GM19328 (cell line): ENCODE data around the gene TMEM167A.

Experiments
- ATAC-seq: cut with Tn5 transposase; IDR thresholded peaks from one replicate; pipeline ENCODE4 v1.9.1; 2021; ENCODE audit warnings: mild to moderate bottlenecking, moderate library complexity; ENCODE audit not compliant: unreplicated experiment

The TMEM167A gene, protein sequence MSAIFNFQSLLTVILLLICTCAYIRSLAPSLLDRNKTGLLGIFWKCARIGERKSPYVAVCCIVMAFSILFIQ

DNA sequence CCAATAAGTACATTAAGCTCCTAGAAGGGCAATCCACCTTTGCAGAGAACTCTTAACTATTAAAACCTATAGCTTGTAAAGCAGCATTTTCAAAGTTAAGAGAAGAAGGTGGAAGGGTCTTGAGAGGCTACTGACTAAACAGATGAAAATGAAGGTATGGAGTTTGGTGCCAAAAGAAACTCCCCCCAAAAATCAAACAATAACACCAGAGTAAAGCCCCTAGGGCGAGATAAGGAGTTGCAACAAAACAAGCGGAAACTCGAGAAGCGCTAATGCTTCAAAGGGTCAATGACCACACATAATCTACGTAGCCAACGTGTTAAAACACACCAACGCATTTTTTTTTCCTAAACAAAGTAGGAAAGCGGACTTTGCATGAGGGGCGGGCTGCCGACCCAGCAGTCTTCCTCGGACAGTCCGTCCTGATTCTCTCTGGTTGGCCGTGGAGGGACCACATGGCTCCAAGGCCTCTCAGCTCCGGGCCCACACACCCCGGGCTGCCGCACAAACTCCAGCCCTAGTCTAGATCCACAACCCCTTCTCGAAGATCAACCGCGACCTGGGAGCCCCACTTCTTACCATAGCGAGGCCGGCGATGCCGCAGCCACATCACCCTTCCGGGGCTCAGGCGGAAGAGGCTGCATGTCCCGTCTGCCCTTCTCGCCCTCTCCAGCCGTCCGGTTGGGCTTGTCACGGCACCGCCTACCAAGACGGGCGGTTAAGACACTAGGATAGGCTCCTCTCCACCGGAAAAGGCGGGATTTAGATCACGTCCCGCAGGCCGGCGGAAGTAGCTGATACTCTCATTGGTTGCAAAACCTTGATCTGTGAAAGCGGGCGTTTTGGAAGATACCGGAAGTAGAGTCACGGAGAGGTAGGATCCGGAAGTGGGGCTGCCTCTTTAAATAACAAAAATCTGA is at the start of gene TMEM167A, which contains the start of gene XRCC4:
Gene TMEM167A (minus strand): TSS at position 653 of the 920 bp plus-strand sequence. CDS start 71 bp downstream, at position 582.
Gene XRCC4 (plus strand): TSS at position 806 of the 920 bp plus-strand sequence. CDS start 27,373 bp downstream, outside the sequence.
- ATAC-seq, result peak; percentile 99

DNA sequence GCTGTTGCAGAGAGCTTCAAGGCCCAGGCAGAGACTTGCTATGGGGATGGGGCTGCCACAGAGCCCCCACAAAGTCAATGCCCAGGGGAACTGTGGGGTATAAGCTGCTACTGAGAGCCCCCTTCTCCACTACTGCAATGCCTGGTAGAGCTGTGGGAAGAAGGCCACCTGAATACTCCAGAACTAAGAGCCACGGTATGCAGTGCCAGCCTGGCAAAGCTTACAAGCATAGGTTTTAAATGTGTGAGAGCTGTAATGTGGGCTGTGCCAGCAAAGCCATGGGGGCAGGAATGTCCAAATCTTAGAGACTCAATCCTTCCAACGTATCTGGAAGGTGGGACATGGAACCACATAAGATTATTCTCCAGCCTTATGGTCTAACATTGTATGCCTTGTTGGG is 49.3 kb upstream of the TMEM167A start:
- no peak for ATAC-seq

DNA sequence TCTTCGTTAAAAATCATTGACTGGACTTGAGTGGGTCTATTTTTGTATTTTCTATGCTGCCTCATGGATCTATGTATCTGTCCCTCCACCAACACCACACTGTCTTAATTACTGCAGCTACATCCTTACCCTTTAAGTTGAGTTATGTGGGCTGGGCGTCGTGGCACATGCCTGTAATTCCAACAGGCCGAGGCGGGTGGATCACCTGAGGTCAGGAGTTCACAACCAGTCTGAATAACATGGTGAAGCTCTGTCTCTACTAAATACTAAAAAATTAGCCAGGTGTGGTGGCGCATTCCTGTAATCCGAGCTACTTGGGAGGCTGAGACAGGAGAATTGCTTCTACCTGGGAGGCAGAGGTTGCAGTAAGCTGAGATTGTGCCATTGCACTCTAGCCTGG is 48.4 kb upstream of the TMEM167A start:
- no peak for ATAC-seq

DNA sequence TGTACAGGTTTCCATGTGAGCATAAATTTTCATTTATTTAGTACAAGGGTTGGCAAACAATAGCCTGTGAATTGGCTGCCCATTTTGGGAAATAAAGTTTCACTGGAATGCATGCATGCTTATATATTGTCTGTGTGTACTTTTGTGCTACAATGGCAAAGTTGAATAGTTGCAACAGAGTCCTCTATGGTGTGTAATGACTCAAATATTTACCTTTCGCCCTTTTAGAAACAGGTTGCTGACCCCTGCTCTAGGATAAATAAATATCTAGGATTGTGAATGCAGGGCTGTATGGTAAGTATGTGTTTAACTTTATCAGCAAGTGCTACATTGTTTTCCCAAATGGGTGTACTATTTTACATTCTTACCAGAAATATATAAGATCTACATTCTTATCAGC is 47.4 kb upstream of the TMEM167A start:
- no peak for ATAC-seq

DNA sequence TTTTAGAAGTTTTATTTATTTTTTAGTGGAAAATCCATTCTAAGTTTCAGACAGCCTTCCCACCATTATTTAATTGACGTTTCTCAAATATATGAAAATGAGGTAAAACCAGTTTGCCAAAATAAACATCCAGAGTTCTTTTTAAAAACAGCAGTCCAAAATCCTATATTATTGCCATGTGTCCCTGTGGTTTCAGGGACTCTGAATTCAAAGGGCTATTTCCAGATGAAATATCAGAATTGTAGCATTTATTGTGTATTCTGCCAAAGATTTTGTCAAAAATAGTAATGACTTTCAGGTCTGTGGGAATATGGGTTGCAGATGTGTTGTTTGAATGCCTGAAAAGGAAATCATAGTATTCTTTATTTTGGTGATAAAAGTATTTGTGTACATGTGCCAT is 41.8 kb upstream of the TMEM167A start:
- ATAC-seq, result no peak

DNA sequence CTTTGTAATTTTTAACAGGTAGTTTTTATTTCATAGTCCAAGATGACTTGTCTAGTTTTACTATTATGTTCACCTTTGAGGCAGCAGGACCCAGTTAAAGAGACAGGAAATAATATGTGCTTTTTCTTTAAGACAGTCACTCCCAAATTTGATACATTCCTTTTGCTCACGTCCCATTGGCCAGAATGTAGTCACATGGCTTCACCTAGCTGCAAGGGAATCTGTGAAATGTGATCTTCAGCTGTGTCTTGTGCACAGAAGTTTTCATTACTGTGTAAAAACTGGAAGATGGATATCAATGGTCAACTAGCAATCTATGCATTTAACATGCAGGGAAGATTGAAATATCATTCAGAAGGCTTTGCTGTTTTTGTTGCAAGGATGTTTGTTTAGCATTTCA is 41.3 kb upstream of the TMEM167A start:
- ATAC-seq, result no peak

DNA sequence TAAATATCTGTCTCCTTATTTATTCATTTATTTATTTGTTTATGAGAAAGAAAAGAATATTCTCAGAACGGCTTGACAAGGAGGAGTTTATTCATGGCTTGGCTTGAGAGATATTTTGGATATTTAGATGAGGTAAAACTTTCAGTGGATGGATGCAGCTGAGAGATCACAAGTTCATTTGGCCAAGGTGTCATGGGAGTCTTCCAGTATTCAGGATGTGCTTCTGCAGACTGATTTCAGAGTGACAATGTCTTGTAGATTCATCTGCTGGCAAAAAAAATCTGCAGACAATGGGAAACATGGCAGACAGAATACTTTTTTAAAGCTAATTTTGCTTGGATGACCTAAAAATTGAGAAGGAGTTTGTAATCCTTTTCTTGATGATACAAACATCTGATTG is 38.6 kb upstream of the TMEM167A start:
- ATAC-seq, result no peak

DNA sequence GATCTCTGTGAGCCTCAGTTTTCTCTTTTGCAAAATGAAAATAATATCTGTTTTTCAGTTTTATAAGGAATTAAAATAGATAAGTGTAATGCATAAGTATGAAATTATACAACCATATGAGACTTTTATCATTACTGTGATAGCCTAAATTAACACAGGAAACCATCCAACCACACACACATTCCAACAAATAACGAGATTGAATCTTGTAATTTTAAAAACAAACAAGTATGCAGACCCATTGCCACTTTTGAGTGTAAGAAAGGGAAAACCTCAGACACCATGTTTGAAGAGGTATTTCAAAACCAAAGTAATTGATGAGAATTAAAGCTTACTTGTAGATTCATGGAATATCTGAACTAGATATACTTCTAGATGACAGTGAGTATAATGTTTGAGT is 32.2 kb upstream of the TMEM167A start:
- ATAC-seq, result no peak

DNA sequence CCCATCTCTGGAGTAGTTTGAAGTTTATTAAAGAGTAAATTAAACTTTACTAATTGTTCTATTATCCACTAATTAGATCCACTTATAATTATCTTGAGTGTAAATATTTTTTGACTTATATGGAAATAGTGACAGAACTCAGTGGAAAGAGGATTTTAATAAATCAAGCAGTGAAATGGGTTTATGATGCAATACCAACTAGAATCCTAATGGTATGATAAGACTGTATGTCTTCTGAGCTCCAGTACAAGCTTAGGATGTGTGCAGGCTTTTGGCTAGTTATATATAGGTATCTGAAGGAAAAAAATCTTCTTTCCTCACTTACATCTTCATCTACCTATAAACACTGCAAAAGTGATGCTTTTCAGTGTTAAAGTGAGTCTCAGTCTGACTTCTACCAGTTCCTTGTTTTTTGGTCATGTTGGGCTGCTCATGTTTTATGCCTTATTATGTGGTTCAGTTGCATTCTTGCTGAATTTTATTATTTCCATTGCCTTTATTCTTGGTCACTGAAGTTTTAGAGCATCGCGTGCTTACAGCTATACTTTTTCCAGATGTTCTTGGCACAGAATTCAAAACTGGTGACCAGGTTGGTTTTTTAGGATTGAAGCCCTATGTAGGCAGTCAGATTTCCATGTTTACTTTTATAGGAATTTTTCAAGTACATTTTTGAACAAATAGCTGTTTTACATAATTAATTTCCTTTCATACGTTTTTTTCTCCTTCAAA is 30.7 kb upstream of the TMEM167A start:
- no peak for ATAC-seq

DNA sequence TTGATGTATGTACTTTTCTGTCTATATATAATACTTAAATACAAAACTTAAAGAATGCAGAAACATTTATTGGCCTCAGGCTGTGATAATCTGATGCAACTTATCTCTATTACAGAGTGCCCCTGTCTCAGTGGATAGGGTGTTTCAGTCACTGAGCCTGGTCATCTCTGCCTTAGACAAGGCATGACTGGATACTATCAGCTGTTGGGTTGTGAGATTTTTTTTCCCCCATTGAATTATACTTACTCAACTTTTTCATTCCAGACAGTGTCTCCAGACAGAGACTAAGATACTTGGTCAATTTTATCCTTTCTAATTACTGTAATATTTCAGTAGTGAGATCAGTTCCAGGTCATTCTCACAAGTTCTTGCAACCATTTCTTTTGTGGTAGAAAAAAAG is 26.8 kb upstream of the TMEM167A start:
- ATAC-seq, result no peak

DNA sequence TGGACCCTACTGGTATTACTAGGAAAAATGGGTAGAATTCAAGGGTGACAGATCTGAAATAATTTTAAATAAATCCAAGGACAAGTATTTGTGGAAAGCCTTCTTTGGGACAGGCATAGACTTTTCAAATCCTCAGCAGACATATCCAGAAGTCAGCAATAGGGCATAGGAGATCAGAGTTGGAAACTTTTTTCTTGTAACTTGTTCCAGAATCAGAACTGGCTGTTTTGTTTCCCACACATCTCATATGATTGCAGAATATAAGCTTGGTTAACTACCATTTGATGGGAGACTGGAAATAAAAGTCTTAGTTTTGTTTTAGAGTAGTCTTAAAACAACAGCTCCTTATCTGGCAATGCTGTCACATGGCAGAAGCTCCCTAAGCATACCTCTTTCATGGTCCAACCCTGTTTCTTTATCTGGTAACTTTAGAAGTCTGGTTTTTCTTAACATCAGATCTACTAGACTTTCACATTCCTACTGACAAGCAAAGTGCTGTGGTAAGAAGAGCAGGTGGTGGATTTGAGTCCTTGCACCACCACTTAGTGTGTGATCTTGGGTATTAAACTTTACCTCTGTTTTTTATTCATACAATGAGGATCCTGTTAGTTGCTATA is 25.3 kb upstream of the TMEM167A start:
- no peak for ATAC-seq

DNA sequence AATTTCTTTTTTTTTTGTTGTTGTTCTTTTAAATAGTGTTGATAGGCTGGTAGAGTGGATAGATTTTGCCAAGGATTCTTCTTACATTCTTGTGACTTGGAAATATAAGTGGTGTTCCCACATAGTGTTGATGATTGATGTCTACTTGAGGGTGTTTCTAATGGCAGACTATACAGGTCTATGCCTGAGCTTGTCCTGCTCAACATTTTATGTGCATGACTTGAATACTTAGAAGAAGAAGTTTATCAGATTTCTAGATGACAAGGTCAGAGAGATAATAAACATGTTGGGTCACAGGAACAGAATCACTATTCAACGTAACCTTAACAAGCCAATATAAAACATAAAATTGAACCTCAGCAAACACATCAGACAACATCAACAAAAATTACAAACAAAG is 24.3 kb upstream of the TMEM167A start:
- no peak for ATAC-seq

DNA sequence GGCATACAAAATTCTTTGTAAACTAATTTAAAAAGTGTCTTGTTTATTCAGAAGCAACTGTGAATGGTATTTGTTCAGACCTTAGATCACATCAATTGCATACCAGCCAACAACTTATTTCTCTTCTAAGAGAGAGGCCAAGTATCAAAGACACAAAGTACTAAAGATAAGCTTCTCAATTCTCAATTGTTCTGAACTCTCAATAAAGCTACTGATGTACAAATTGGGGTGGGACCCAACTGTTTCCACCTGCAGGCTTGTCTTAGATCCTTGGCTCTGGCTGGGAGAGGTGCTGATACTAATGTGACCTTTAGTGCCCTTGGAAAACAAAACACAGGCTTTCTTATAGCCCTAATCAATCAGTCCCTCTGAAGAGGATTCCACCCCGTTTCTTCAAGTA is 22.3 kb upstream of the TMEM167A start:
- no peak for ATAC-seq

DNA sequence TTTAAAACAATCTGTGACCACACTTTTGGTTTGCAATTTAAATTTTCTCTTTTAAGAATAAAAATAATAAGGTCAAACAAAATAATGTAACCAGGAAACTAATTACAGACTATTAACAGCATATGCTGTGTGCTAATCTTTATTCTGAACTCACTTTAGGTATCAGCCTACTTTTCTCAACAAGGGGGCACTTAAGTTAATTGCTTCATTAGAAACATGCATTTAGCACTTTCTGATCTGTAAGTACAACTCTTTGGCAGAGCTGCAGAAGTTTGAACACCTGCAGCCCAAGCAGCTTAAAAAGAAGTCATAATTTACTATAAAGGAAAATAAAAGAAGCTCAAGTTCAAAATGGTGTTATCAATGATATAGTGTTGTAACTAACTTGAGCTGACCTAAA is 21.8 kb upstream of the TMEM167A start:
- no peak for ATAC-seq

DNA sequence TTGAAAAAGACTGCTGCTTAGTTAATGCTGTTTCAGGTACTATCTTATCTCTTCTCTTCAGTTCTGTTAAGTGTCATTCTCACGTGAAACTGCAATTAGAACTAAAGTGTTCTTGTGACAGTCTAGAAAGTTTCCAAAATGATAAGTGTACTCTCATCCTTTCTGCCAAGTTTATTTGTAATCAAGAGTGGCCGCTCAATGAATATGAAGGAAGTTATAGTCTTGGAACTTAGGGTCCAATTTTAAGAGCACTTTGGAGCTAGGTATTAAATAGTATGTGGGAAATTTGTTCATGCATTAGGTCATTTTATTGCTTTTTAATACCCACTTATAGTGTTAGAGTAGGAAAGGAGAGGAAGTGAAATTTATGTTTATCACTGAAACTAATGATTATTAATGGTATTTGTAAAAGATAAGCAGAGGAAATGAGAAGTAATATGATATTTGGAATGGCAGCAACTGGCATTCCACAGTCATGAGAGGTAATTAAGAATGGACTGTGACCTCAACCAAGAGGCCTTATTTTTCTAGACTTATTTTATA is 20.6 kb upstream of the TMEM167A start:
- ATAC-seq, result no peak

DNA sequence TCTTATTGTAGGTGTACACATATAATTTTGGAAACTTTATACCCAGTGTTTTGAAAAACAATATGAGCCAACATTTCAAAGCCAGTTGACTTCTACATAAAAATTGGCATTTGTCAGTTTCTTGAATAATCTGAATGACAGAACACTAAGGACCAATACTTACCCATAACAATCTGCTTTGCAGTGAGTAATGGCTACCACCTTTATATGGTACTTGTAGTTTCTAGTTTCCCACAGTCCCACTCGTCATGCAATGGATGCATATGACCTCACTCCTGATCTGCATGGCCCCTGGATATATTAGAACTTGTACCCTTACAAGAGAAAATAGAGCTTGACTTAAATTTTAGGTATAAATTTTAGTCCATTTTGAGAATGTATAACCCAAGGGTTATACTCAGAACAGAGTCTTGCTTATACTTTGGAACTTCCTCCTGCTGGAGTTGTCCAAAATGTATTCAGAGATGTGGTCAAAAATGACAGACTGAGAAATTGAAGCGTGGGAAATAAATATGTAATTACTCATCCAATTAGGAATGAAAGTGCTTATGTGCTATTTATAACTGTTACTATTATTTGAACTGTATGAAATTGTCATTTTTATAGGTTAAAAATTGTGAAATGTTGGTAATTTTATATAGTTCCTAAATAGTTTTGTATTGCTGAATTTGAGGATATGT is 19.6 kb upstream of the TMEM167A start:
- no peak for ATAC-seq

DNA sequence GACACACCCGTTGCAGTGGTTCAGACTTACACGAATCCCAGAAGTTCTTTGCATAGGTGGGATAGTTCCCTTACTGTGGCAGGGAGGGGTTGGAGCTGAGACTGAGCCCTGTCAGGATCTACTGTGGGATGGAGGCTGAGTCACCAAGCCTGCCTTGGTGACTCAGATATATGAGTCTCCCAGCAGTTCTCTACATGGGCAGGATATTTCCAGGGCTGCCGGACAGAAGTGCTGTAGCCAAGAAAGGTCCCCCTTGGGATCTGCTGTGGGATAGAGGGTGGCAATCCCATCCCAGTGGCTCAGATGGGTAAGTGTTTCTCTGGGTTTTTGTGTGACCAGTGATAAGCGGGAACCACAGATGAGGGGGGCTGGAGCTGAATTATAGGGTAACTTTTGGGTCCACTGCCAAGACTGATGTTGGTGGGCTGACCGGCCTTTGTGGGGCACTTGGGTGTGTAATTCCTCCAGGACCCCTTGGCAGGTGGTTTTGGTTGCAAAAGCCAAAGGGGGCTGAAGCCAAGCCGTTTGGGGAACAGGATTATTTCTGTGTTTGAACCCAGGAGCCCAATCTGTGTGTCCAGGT is 18.9 kb upstream of the TMEM167A start:
- no peak for ATAC-seq

DNA sequence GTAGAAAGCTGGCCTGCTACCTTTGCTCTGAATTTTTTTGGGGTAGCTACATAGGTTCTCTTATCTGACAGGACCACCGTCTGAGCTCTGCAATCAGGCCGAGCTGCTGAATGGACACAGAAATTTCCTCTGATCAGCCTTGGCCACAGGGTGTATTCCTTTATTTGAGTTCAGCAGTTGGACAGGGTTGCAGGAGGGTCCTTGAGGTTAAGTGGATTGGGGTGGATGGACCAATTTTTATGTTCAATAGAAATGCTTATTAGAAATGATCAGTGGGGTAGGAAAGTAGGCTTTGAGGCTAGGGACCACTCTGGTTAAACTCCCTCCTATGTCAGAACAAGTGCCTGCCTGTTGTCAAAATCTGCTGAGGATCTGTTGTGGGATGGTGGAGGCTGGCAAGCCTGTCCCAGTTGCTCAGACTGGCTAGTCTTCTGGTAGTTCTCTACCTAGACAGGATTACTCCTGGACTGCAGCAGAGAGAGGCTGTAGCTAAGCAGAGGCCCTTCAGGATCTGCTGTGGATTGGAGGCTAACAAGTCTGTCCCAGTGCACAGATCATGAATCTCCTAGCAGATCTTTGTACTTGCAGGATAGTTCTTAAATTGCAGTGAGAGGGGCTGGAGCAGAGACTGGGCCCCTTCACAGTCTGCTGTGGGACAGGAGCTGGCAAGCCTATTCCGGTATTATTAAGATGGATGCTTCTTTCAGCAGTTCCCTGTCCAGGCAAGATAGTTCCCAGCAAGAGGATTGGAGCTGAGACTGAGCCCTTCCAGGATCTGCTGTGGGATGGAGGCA is 18.2 kb upstream of the TMEM167A start:
- ATAC-seq, result no peak

DNA sequence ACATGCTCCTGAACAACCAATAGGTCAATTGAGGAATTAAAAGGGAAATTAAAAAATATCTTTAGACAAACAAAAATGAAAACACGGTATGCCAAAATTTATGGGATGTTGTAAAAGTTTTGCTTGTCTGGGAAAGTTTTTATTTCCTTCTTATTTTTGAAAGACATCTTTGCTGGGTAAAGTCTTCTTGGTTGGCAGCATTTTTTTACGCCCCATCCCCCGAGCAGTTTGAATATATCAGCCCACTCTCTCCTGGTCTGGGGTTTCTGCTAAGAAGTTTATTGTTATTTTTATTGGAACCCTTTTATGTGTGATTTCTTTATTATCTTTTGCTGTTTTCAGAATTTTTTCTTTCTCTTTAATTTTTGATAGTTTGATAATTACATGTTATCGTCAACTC is 16.5 kb upstream of the TMEM167A start:
- no peak for ATAC-seq
